IMR-90 (cell line): Measurements from ENCODE around the gene MAPKAP1. TPM values are rescaled to one million over a fixed set of nuclear protein-coding genes. Genes with fewer than 3 reads are reported as not detected.

Experiments used
- ATAC-seq: fragments of 200-7000 bp; cut with Tn5 transposase; 2 replicates; pipeline ENCODE4 v1.9.1; 2020; ENCODE audit warnings: low read depth, mild to moderate bottlenecking, moderate library complexity
- BruUV-seq: library from RNA; stranded (reverse); fragments of 400-500 nt; replicated peaks from 2 replicates; lab custom pipeline; 2021; lab: Mats Ljungman, UMichigan
- CTCF ChIA-PET: fragments of 300-600 bp; formaldehyde crosslinking; extraction: SDS; loops from one replicate; lab custom pipeline; 2021; ENCODE audit warnings: antibody characterized with exemption; lab: Yijun Ruan, JAX
- POLR2A ChIA-PET: fragments of 300-600 bp; sonication (Branson Sonifier 250); formaldehyde crosslinking; loops from one replicate; lab custom pipeline; 2022; ENCODE audit warnings: antibody characterized with exemption; ENCODE audit not compliant: unreplicated experiment; lab: Charles Lee
- DNase-seq: peaks from one replicate; pipeline ENCODE4 v3.0.0; 2013
- H2AFZ ChIP-seq: replicated peaks from 2 replicates; pipeline ENCODE3; 2013; ENCODE audit warnings: low read length, mild to moderate bottlenecking; ENCODE audit not compliant: poor library complexity
- H2AK5ac ChIP-seq: 2 replicates; pipeline ENCODE4 v1.6.1; 2013; ENCODE audit warnings: low read depth, low read length, inconsistent platforms
- H2AK9ac ChIP-seq: replicated peaks from 2 replicates; pipeline ENCODE3; 2013; ENCODE audit warnings: mild to moderate bottlenecking, low read depth, low read length, moderate library complexity; ENCODE audit not compliant: poor library complexity
- H2BK120ac ChIP-seq: 2 replicates; pipeline ENCODE4 v1.6.1; 2013; ENCODE audit warnings: low read depth, low read length, inconsistent platforms
- H2BK15ac ChIP-seq: 3 replicates; pipeline ENCODE4 v1.6.1; 2013; ENCODE audit warnings: low read depth, low read length, inconsistent platforms
- H2BK20ac ChIP-seq: 2 replicates; pipeline ENCODE4 v1.6.1; 2013; ENCODE audit warnings: low read depth, mild to moderate bottlenecking, inconsistent platforms, low read length, moderate library complexity
- H2BK5ac ChIP-seq: 2 replicates; pipeline ENCODE4 v1.6.1; 2013; ENCODE audit warnings: mild to moderate bottlenecking, low read depth, low read length, inconsistent platforms; ENCODE audit not compliant: poor library complexity, severe bottlenecking
- H3K14ac ChIP-seq: replicated peaks from 2 replicates; pipeline ENCODE4 v1.6.1; 2013; ENCODE audit warnings: low read depth, low read length, inconsistent platforms
- H3K18ac ChIP-seq: 2 replicates; pipeline ENCODE4 v1.6.1; 2013; ENCODE audit warnings: low read depth, low read length, control low read depth
- H3K23ac ChIP-seq: 2 replicates; pipeline ENCODE4 v1.6.1; 2013; ENCODE audit warnings: low read depth, low read length, inconsistent platforms
- H3K27ac ChIP-seq: 2 replicates; pipeline ENCODE4 v1.5.1; 2013; ENCODE audit warnings: mild to moderate bottlenecking, control low read depth, low read length; ENCODE audit not compliant: insufficient read depth
- H3K27me3 ChIP-seq: 2 replicates; pipeline ENCODE4 v1.6.1; 2013; ENCODE audit warnings: low read length; ENCODE audit not compliant: control insufficient read depth, insufficient read depth
- H3K36me3 ChIP-seq: 2 replicates; pipeline ENCODE4 v1.6.1; 2013; ENCODE audit warnings: low read length, mixed read lengths; ENCODE audit not compliant: control insufficient read depth, insufficient read depth
- H3K4ac ChIP-seq: 2 replicates; pipeline ENCODE4 v1.6.1; 2013; ENCODE audit warnings: low read depth, low read length, inconsistent platforms
- H3K4me1 ChIP-seq: 2 replicates; pipeline ENCODE4 v1.6.1; 2013; ENCODE audit warnings: low read length, mixed read lengths; ENCODE audit not compliant: control insufficient read depth, insufficient read depth
- H3K4me2 ChIP-seq: 2 replicates; pipeline ENCODE4 v1.6.1; 2013; ENCODE audit warnings: low read depth, mild to moderate bottlenecking, control low read depth, low read length, moderate library complexity
- H3K4me3 ChIP-seq: 2 replicates; pipeline ENCODE4 v1.5.1; 2013; ENCODE audit warnings: low read depth, mild to moderate bottlenecking, control low read depth, low read length, moderate library complexity; ENCODE audit not compliant: insufficient read depth
- H3K56ac ChIP-seq: 2 replicates; pipeline ENCODE4 v1.6.1; 2013; ENCODE audit warnings: low read length, inconsistent platforms; ENCODE audit not compliant: insufficient read depth; ENCODE audit errors: extremely low read depth
- H3K79me1 ChIP-seq, 2 experiments: 2 replicates each; pipeline ENCODE4 v1.6.1; 2013; ENCODE audit warnings: low read length in 2 of 2, inconsistent platforms in 1 of 2, low read depth in 1 of 2
- H3K9ac ChIP-seq: 2 replicates; pipeline ENCODE4 v1.6.1; 2013; ENCODE audit warnings: low read depth, low read length, control low read depth
- H3K9me1 ChIP-seq: 2 replicates; pipeline ENCODE4 v1.6.1; 2013; ENCODE audit warnings: low read length, inconsistent platforms; ENCODE audit not compliant: insufficient read depth
- H3K9me3 ChIP-seq: 2 replicates; pipeline ENCODE4 v1.6.1; 2013; ENCODE audit warnings: low read length; ENCODE audit not compliant: control insufficient read depth, insufficient read depth
- H4K20me1 ChIP-seq: 2 replicates; pipeline ENCODE4 v1.6.1; 2013; ENCODE audit warnings: low read length, inconsistent platforms; ENCODE audit not compliant: insufficient read depth
- H4K5ac ChIP-seq: 2 replicates; pipeline ENCODE4 v1.6.1; 2013; ENCODE audit warnings: mild to moderate bottlenecking, low read depth, low read length, control low read depth
- H4K8ac ChIP-seq, 2 experiments: 2 replicates each; pipeline ENCODE4 v1.6.1; 2013; ENCODE audit warnings: low read depth in 2 of 2, low read length in 2 of 2, control low read depth in 1 of 2, inconsistent platforms in 1 of 2
- H4K91ac ChIP-seq: 2 replicates; pipeline ENCODE4 v1.6.1; 2013; ENCODE audit warnings: low read depth, low read length, inconsistent platforms; ENCODE audit not compliant: insufficient read depth
- CHD1 ChIP-seq: IDR thresholded peaks from 2 replicates; pipeline ENCODE4 v1.6.1; 2012; ENCODE audit warnings: low read depth, low read length, improper control_type of control experiment
- MXI1 ChIP-seq: IDR thresholded peaks from 2 replicates; pipeline ENCODE4 v1.6.1; 2012; ENCODE audit warnings: low read depth, mild to moderate bottlenecking, low read length, moderate library complexity, borderline replicate concordance
- NFE2L2 ChIP-seq: fragments of 150-350 bp; IDR thresholded peaks from 2 replicates; pipeline ENCODE4 v1.6.1; 2016; ENCODE audit warnings: low read depth, mild to moderate bottlenecking, low read length
- RCOR1 ChIP-seq: IDR thresholded peaks from 2 replicates; pipeline ENCODE4 v1.6.1; 2012; ENCODE audit warnings: mild to moderate bottlenecking, low read length, improper control_type of control experiment; ENCODE audit not compliant: insufficient replicate concordance
- WGBS, 2 experiments: methylation state at CpG; one replicate each; pipeline versions ENCODE4 v1.1.5 to v1.1.7; 2013; ENCODE audit warnings: missing lambda C conversion rate in 2 of 2; ENCODE audit not compliant: insufficient read length in 1 of 2; ENCODE audit errors: extremely low coverage in 2 of 2; 5-methylcytosine and 5-hydroxymethylcytosine counted together
- dilution Hi-C: fragments of 300-500 bp; cut with HindIII; formaldehyde crosslinking; loops from one replicate; pipeline ENCODE4 v1.14.3; 2018; ENCODE audit warnings: low sequenced_read_pairs; ENCODE audit not compliant: unreplicated experiment
- in situ Hi-C: fragments of 300-500 bp; cut with MboI; formaldehyde crosslinking; loops from 3 replicates; pipeline ENCODE4 v1.14.3; 2019; ENCODE audit warnings: low sequenced_read_pairs, inconsistent platforms, mixed read lengths
- intact Hi-C: fragments of 100-400 bp; cut with micrococcal nuclease; formaldehyde crosslinking; loops from 2 replicates; pipeline ENCODE4 v1.10.0; 2022
- polyA plus RNA-seq, 3 experiments: library from polyadenylated mRNA; depleted of rRNA; stranded (reverse); fragments of >200 nt; gene quantifications; 2 replicates each; pipeline ENCODE4 v1.2.3, GENCODE V29; 2012; ENCODE audit warnings: low replicate concordance in 1 of 3
- total RNA-seq: library from RNA; depleted of rRNA; stranded (reverse); fragments of >200 nt; gene quantifications from 2 replicates; pipeline ENCODE4 v1.2.3, GENCODE V29; 2012

Gene MAPKAP1
- total and polyA plus RNA-seq, 2 of the 4 experiments (the other 2 are of a cell fraction) = 87.2 to 158 TPM

- Histone ChIP-seq H2AK9ac (no peak overlapping the region), H2AK5ac (peak overlapping the region; percentile 90), H3K23ac (peak overlapping the region; percentile 5; the same call in 1 of the 2 replicates), H3K14ac (peak overlapping the region; percentile 71), H3K9me3 (no peaks in the 10 kb centered on the region), H2AFZ (no peak overlapping the region), H3K4me3 (no peak overlapping the region), H2BK5ac (peak overlapping the region; percentile 48), H3K27ac (peak overlapping the region; percentile 97), H3K56ac (no peak overlapping the region), H4K91ac (peak overlapping the region; percentile 75; the same call in 1 of the 2 replicates), H3K4ac (peak overlapping the region; percentile 86), H4K20me1 (peaks cover 8% of the 10 kb centered on the region; the same call in 1 of the 2 replicates), H3K18ac (peak overlapping the region; percentile 87), H3K79me1 (peaks cover 10 to 32% of the 10 kb centered on the region in 2 experiments), H3K9me1 (peaks cover 12% of the 10 kb centered on the region), H3K27me3 (no peaks in the 10 kb centered on the region), H2BK20ac (peak overlapping the region; percentile 60; the same call in 1 of the 2 replicates), H3K9ac (peak overlapping the region; percentile 56), H2BK15ac (peak overlapping the region; percentile 97; the same call in 2 of the 3 replicates), H4K8ac (peak overlapping the region; percentile 11 to 73; a peak in 2 of 4 replicates), H3K4me1 (peaks cover 13% of the 10 kb centered on the region), H4K5ac (peak overlapping the region; percentile 80), H2BK120ac (peak overlapping the region; percentile 73), H3K4me2 (peak overlapping the region; percentile 76), H3K36me3 (0 out of 2 replicates have a peak, but pooled peaks cover 2% of the 10 kb centered on the region)
- in situ Hi-C loops = no loop called here
- POLR2A ChIA-PET = no interaction called here
- no peak for TF ChIP-seq MXI1
- TF ChIP-seq CHD1 = no peak
- TF ChIP-seq NFE2L2 = no peak
- TF ChIP-seq RCOR1 = no peak
- intact Hi-C loops = no loop called here
- no peak for ATAC-seq
- CTCF ChIA-PET = interaction anchor here (0.5 kb wide), 1 partner anchor 426 kb away, joined by 5 read pairs; no protein-coding TSS in a partner anchor
- no peak for DNase-seq
- dilution Hi-C loops = no loop called here
- no CpG with 5 or more reads among the region's 2 CpGs for WGBS, 2 experiments
- BruUV-seq = no TSS peak
Measured at GRCh38 chr9:125537442-125538091, 169.4 kb downstream of the MAPKAP1 start.
